ENCODE data around the gene CST4.
A peak's percentile ranks its signal among the peaks of the same experiment; 100 is the strongest.

GRCh38 chr20:23668477-23668951, 20.3 kb downstream of the CST4 start:
- TF ChIP-seq CTCF (IDR thresholded peaks at IDR 0.05) (peak; percentile 47 to 85 (median 74)), POLR2A (IDR thresholded peaks at IDR 0.05) (no peak)

Data from esophagus squamous epithelium (tissue), 4 donors.